MM.1S (cell line): Measurements from ENCODE around the gene SGPP1.
"Not testable (repeated sequence)": the region's sequence is repeated elsewhere in the genome, so short reads cannot be mapped to it uniquely, and the experiment has no call there.

Source experiments
- DNase-seq: peaks from one replicate; pipeline ENCODE4 v3.0.0-alpha.2; 2015
- H2AFZ ChIP-seq: fragments of 300-600 bp; sonication (generic); 2 replicates; pipeline ENCODE4 v1.6.0; 2016; ENCODE audit warnings: antibody characterized with exemption, low read length
- H3F3A ChIP-seq: fragments of 300-600 bp; sonication (generic); 2 replicates; pipeline ENCODE4 v1.6.1; 2016; ENCODE audit warnings: mild to moderate bottlenecking, antibody characterized with exemption, low read length, moderate library complexity, mixed read lengths; ENCODE audit not compliant: insufficient read depth
- H3K27ac ChIP-seq: fragments of 300-600 bp; sonication (generic); 2 replicates; pipeline ENCODE4 v1.5.1; 2016; ENCODE audit warnings: mild to moderate bottlenecking, low read length
- H3K27me3 ChIP-seq: fragments of 300-600 bp; sonication (generic); replicated peaks from 2 replicates; pipeline ENCODE4 v1.6.0; 2016; ENCODE audit warnings: low read length; ENCODE audit not compliant: insufficient read depth
- H3K36me3 ChIP-seq: fragments of 300-600 bp; sonication (generic); replicated peaks from 2 replicates; pipeline ENCODE4 v1.6.1; 2016; ENCODE audit warnings: mild to moderate bottlenecking, low read length, mixed read lengths; ENCODE audit not compliant: insufficient read depth
- H3K4me1 ChIP-seq: fragments of 300-600 bp; sonication (generic); 2 replicates; pipeline ENCODE4 v1.6.1; 2016; ENCODE audit warnings: low read length, mixed read lengths
- H3K4me2 ChIP-seq: fragments of 300-600 bp; sonication (generic); 2 replicates; pipeline ENCODE4 v1.6.0; 2016; ENCODE audit warnings: low read depth, low read length
- H3K4me3 ChIP-seq: fragments of 300-600 bp; sonication (generic); 2 replicates; pipeline ENCODE4 v1.5.1; 2016; ENCODE audit warnings: low read length, mixed read lengths
- H3K79me2 ChIP-seq: fragments of 300-600 bp; sonication (generic); 2 replicates; pipeline ENCODE4 v1.6.1; 2016; ENCODE audit warnings: mixed run types, low read length, mixed read lengths
- H3K9ac ChIP-seq: fragments of 300-600 bp; sonication (generic); 2 replicates; pipeline ENCODE4 v1.6.1; 2016; ENCODE audit warnings: low read length, mixed read lengths
- H3K9me2 ChIP-seq: fragments of 300-600 bp; sonication (generic); replicated peaks from 2 replicates; pipeline ENCODE4 v1.6.1; 2016; ENCODE audit warnings: mild to moderate bottlenecking, low read length, mixed read lengths; ENCODE audit not compliant: insufficient read depth
- H3K9me3 ChIP-seq: fragments of 300-600 bp; sonication (generic); replicated peaks from 2 replicates; pipeline ENCODE4 v1.6.1; 2016; ENCODE audit warnings: mild to moderate bottlenecking, low read length, mixed read lengths; ENCODE audit not compliant: insufficient read depth
- H4K20me1 ChIP-seq: fragments of 300-600 bp; sonication (generic); 2 replicates; pipeline ENCODE4 v1.6.1; 2016; ENCODE audit warnings: mild to moderate bottlenecking, low read length, moderate library complexity, mixed read lengths; ENCODE audit not compliant: insufficient read depth
- CTCF ChIP-seq: fragments of 300-600 bp; sonication (generic); IDR thresholded peaks from 2 replicates; pipeline ENCODE4 v1.5.1; 2016; ENCODE audit warnings: antibody characterized with exemption, low read length, mixed read lengths
- EZH2 ChIP-seq: fragments of 300-600 bp; sonication (generic); optimal IDR thresholded peaks from 2 replicates; pipeline ENCODE3; 2017; ENCODE audit warnings: low read depth, mild to moderate bottlenecking, antibody characterized with exemption, low read length, mixed read lengths
- EZH2phosphoT487 ChIP-seq: fragments of 300-600 bp; sonication (generic); IDR thresholded peaks from 2 replicates; pipeline ENCODE4 v1.6.1; 2018; ENCODE audit warnings: antibody characterized with exemption, low read length

The SGPP1 gene

GRCh38 chr14:63638493-63638892 is 89.4 kb downstream of the SGPP1 start:
- TF ChIP-seq CTCF, result no peak
- no peak for TF ChIP-seq EZH2
- no peak for TF ChIP-seq EZH2phosphoT487
- H3K36me3 ChIP-seq, result no peaks in the 10 kb centered on the region
- no peak overlapping the region for H3K27ac ChIP-seq
- H3K9me3 ChIP-seq, result no peaks in the 10 kb centered on the region
- H4K20me1 ChIP-seq, result no peaks in the 10 kb centered on the region
- H3K4me1 ChIP-seq, result no peaks in the 10 kb centered on the region
- H2AFZ ChIP-seq, result no peak overlapping the region
- no peak overlapping the region for H3K4me3 ChIP-seq
- H3K4me2 ChIP-seq, result no peak overlapping the region
- peaks cover 22% of the 10 kb centered on the region for H3K79me2 ChIP-seq
- H3K27me3 ChIP-seq, result no peaks in the 10 kb centered on the region
- no peaks in the 10 kb centered on the region for H3K9me2 ChIP-seq
- peaks cover 6% of the 10 kb centered on the region; the same call in 1 of the 2 replicates for H3F3A ChIP-seq
- DNase-seq, result no peak
- H3K9ac ChIP-seq, result no peak overlapping the region

- not testable (repeated sequence) for H3K4me2 ChIP-seq, DNase-seq, H3K9me2 ChIP-seq, H3K9me3 ChIP-seq, H3K36me3 ChIP-seq, H4K20me1 ChIP-seq, H3K27me3 ChIP-seq, H3K27ac ChIP-seq, H2AFZ ChIP-seq, H3K9ac ChIP-seq, H3K4me3 ChIP-seq, H3F3A ChIP-seq, H3K4me1 ChIP-seq
- H3K79me2 ChIP-seq, result peaks cover 29% of the 10 kb centered on the region
Measured at GRCh38 chr14:63636094-63636635, 91.7 kb downstream of the SGPP1 start.
